Mesodermal cell (in vitro differentiated cells): ENCODE data around the gene MED13L.

ENCODE experiments used
- H3K27ac ChIP-seq: 2 replicates; pipeline ENCODE4 v1.7.0; 2013; ENCODE audit warnings: mild to moderate bottlenecking, low read depth, low read length, moderate library complexity; ENCODE audit not compliant: severe bottlenecking
- H3K36me3 ChIP-seq: 2 replicates; pipeline ENCODE4 v1.7.1; 2013; ENCODE audit warnings: mild to moderate bottlenecking, low read length, moderate library complexity; ENCODE audit not compliant: control insufficient read depth, insufficient read depth
- H3K4me1 ChIP-seq: one replicate; pipeline ENCODE4 v1.7.1; 2013; ENCODE audit warnings: mild to moderate bottlenecking, low read length; ENCODE audit not compliant: insufficient read depth, control insufficient read depth, poor library complexity, severe bottlenecking
- H3K4me3 ChIP-seq: 2 replicates; pipeline ENCODE4 v1.7.0; 2013; ENCODE audit warnings: low read length, control low read depth, mild to moderate bottlenecking; ENCODE audit not compliant: insufficient read depth, poor library complexity, severe bottlenecking; ENCODE audit errors: extremely low read depth
- H3K9me3 ChIP-seq: 2 replicates; pipeline ENCODE4 v1.7.1; 2013; ENCODE audit warnings: mild to moderate bottlenecking, low read length, moderate library complexity; ENCODE audit not compliant: control insufficient read depth
- WGBS, 2 experiments: methylation state at CpG; one replicate each; pipeline ENCODE4 v1.1.5; 2013; ENCODE audit warnings: missing lambda C conversion rate in 2 of 2; ENCODE audit not compliant: insufficient coverage in 2 of 2; 5-methylcytosine and 5-hydroxymethylcytosine counted together

MED13L gene

GRCh38 chr12:116090516-116090915 is 187.0 kb downstream of the MED13L start:
- Histone ChIP-seq H3K36me3 (no peaks in the 10 kb centered on the region), H3K4me1 (no peaks in the 10 kb centered on the region), H3K27ac (no peak overlapping the region), H3K9me3 (no peaks in the 10 kb centered on the region), H3K4me3 (no peak overlapping the region)
- 100% methylated on average over 2 to 3 of the region's 4 CpGs for WGBS, 2 experiments

GRCh38 chr12:116089080-116089479 is 188.4 kb downstream of the MED13L start:
- Histone ChIP-seq H3K36me3 (no peaks in the 10 kb centered on the region), H3K4me1 (no peaks in the 10 kb centered on the region), H3K4me3 (no peak overlapping the region), H3K9me3 (no peaks in the 10 kb centered on the region), H3K27ac (no peak overlapping the region)
- no CpG with 5 or more reads among the region's 3 CpGs for WGBS, 2 experiments

- Histone ChIP-seq H3K27ac (no peak overlapping the region), H3K9me3 (no peaks in the 10 kb centered on the region), H3K4me1 (no peaks in the 10 kb centered on the region), H3K4me3 (no peak overlapping the region), H3K36me3 (no peaks in the 10 kb centered on the region)
- WGBS, 2 experiments = 50 to 100% methylated on average over 1 of the region's 1 CpG
These were observed 189.5 kb downstream of the MED13L start for GRCh38 chr12:116087962-116088361.

GRCh38 chr12:116087399-116087798 is 190.1 kb downstream of the MED13L start:
- no peak overlapping the region for H3K4me3 ChIP-seq
- WGBS, 2 experiments = 86 to 92% methylated on average over 2 to 3 of the region's 3 CpGs
- H3K9me3 ChIP-seq = no peaks in the 10 kb centered on the region
- no peak overlapping the region for H3K27ac ChIP-seq
- H3K4me1 ChIP-seq = no peaks in the 10 kb centered on the region
- H3K36me3 ChIP-seq = no peaks in the 10 kb centered on the region

- Histone ChIP-seq H3K36me3 (peaks cover 11% of the 10 kb centered on the region), H3K27ac (no peak overlapping the region), H3K9me3 (no peaks in the 10 kb centered on the region), H3K4me3 (no peak overlapping the region), H3K4me1 (no peaks in the 10 kb centered on the region)
- WGBS, 2 experiments = no CpG with 5 or more reads among the region's 3 CpGs
These were observed 197.1 kb downstream of the MED13L start for GRCh38 chr12:116080415-116080814.

GRCh38 chr12:116078396-116078795 is 199.1 kb downstream of the MED13L start:
- Histone ChIP-seq H3K27ac (no peak overlapping the region), H3K36me3 (peaks cover 11% of the 10 kb centered on the region), H3K9me3 (no peaks in the 10 kb centered on the region), H3K4me3 (no peak overlapping the region), H3K4me1 (no peaks in the 10 kb centered on the region)
- 100% methylated on average over 1 of the region's 1 CpG for WGBS, 2 experiments

GRCh38 chr12:116077431-116077830 is 200.1 kb downstream of the MED13L start:
- Histone ChIP-seq H3K4me1 (no peaks in the 10 kb centered on the region), H3K9me3 (no peaks in the 10 kb centered on the region), H3K27ac (no peak overlapping the region), H3K4me3 (no peak overlapping the region), H3K36me3 (peaks cover 11% of the 10 kb centered on the region)

- H3K9me3 ChIP-seq = no peaks in the 10 kb centered on the region
- no peak overlapping the region for H3K27ac ChIP-seq
- no peaks in the 10 kb centered on the region for H3K4me1 ChIP-seq
- H3K36me3 ChIP-seq = peaks cover 8% of the 10 kb centered on the region
- H3K4me3 ChIP-seq = no peak overlapping the region
- WGBS, 2 experiments = no CpG with 5 or more reads among the region's 1 CpG
These were observed 201.1 kb downstream of the MED13L start for GRCh38 chr12:116076399-116076798.

- H3K36me3 ChIP-seq = peaks cover 7% of the 10 kb centered on the region
- H3K4me3 ChIP-seq = no peak overlapping the region
- no peaks in the 10 kb centered on the region for H3K9me3 ChIP-seq
- WGBS, 2 experiments = 100% methylated on average over 1 of the region's 1 CpG; no CpG with 5 or more reads in 1 of the 2 experiments
- no peaks in the 10 kb centered on the region for H3K4me1 ChIP-seq
- no peak overlapping the region for H3K27ac ChIP-seq
These were observed 202.8 kb downstream of the MED13L start for GRCh38 chr12:116074686-116075085.

- H3K27ac ChIP-seq = no peak overlapping the region
- no peak overlapping the region for H3K4me3 ChIP-seq
- no peaks in the 10 kb centered on the region for H3K36me3 ChIP-seq
- no peaks in the 10 kb centered on the region for H3K4me1 ChIP-seq
- no peaks in the 10 kb centered on the region for H3K9me3 ChIP-seq
- 40 to 81% methylated on average over 1 to 2 of the region's 2 CpGs for WGBS, 2 experiments
These were observed 205.8 kb downstream of the MED13L start for GRCh38 chr12:116071555-116072230.

- no peak overlapping the region for H3K27ac ChIP-seq
- H3K4me1 ChIP-seq = no peaks in the 10 kb centered on the region
- H3K4me3 ChIP-seq = no peak overlapping the region
- no peaks in the 10 kb centered on the region for H3K36me3 ChIP-seq
- H3K9me3 ChIP-seq = no peaks in the 10 kb centered on the region
- WGBS, 2 experiments = 100% methylated on average over 1 of the region's 3 CpGs; no CpG with 5 or more reads in 1 of the 2 experiments
These were observed 207.0 kb downstream of the MED13L start for GRCh38 chr12:116070444-116070843.
